ENCODE results near the gene SPPL2A.
"Not testable (repeated sequence)": the region's sequence is repeated elsewhere in the genome, so short reads cannot be mapped to it uniquely, and the experiment has no call there.

Gene SPPL2A, protein sequence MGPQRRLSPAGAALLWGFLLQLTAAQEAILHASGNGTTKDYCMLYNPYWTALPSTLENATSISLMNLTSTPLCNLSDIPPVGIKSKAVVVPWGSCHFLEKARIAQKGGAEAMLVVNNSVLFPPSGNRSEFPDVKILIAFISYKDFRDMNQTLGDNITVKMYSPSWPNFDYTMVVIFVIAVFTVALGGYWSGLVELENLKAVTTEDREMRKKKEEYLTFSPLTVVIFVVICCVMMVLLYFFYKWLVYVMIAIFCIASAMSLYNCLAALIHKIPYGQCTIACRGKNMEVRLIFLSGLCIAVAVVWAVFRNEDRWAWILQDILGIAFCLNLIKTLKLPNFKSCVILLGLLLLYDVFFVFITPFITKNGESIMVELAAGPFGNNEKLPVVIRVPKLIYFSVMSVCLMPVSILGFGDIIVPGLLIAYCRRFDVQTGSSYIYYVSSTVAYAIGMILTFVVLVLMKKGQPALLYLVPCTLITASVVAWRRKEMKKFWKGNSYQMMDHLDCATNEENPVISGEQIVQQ

DNA sequence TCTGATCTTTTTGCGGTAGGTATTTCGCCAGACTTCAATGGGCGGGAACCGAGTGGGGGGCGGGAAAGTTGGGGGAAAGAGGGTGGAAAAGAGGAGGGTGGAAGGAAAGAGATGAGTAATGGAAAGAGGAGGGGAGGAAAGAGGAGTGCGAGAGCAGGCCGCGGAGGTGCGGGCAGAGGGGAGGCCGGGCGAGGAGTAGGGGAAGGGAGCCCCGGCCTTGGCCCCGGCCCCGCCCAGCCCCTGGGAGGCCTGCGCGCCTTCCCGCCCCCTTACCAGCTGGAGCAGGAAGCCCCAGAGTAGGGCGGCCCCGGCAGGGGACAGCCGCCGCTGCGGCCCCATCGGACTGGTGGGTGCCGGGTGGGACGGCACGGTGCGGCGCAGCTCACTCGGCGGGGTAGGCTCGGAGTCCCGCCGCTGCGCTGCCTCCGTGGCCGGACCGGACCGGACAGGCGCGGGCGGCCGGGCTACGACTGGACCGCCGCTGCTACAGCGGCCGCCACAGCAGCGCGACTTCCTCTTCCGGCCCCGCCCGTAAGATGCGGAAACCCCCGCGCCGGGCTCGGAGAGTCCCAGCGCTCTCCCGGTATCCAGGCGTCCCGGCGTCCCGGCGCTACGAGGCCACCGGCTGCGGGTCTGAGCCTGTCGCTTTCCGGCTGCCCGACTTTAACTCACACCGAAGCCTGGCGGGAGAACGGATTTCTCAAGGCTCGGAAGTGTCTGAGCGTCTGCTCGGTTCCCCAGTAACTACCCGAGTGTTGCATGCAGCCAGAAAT is at the start of gene SPPL2A:
Gene SPPL2A (minus strand): TSS at position 512 of the 773 bp plus-strand sequence. CDS start 173 bp downstream, at position 339.
- peak; percentile 93 for DNase-seq

DNA sequence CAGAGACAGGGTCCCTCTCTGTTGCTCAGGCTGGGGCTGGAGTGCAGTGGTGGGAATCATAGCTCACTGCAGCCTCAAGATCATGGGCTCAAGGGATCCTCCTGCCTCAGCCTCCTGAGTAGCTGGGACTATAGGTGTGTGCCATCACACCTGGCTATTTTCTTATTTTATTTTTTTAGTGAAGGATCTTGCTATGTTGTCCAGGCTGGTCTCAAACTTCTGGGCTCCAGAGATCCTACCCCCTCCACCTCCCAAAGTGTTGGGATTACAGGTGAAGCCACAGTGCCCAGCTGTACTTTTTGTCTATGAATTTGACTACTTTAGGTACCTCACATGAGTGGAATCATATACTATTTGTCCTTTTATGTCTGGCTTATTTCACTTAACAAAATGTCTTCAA is 49.1 kb upstream of the SPPL2A start:
- DNase-seq, result no peak

DNA sequence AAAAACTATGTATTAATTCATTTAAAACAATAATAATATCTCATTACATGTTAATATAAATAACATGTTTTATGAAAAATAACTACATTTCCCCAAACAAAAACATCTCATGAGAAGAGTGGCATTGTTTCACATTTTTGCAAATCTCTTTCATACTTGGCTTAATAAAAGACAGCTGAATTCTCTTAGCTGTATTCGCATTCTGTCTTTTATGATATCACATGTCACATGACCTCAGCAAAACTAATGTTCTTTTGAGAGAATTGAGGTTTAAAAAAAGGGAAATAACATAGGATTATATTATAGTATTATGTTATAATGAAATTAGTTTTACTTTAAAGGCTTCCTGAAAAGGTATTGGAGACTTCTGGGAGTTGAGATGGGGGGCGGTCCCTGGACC is 48.4 kb upstream of the SPPL2A start:
- DNase-seq, result no peak

DNA sequence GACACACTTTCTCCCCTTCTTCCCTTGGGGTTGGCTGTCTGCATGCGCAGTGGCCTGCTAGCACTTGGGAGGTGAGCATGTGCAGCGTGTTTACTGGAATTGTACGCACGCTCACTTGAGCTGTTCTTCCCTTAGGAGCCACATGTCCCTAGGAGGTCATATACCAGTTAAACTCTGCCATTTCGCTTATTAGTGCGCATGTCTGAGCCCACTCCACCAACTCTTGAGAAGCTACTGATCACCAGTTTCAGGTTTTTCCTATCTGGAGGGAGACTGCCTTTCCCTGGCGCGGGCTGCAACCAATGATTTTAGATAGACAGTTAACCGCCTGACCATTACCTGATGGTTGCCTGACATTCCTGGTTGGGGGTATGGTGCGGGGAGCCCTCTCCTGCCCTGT is 47.6 kb upstream of the SPPL2A start:
- no peak for DNase-seq

DNA sequence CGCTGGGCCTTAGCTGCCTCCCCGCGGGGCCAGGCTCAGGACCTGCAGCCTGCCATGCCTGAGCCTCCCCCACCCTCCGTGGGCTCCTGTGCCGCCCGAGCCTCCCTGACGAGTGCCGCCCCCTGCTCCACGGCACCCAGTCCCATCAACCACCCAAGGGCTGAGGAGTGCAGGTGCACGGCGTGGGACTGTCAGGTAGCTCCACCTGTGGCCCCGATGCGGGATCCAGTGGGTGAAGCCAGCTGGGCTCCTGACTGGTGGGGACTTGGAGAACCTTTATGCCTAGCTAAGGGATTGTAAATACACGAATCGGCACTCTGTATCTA is 46.6 kb upstream of the SPPL2A start:
- not testable (repeated sequence) for DNase-seq

DNA sequence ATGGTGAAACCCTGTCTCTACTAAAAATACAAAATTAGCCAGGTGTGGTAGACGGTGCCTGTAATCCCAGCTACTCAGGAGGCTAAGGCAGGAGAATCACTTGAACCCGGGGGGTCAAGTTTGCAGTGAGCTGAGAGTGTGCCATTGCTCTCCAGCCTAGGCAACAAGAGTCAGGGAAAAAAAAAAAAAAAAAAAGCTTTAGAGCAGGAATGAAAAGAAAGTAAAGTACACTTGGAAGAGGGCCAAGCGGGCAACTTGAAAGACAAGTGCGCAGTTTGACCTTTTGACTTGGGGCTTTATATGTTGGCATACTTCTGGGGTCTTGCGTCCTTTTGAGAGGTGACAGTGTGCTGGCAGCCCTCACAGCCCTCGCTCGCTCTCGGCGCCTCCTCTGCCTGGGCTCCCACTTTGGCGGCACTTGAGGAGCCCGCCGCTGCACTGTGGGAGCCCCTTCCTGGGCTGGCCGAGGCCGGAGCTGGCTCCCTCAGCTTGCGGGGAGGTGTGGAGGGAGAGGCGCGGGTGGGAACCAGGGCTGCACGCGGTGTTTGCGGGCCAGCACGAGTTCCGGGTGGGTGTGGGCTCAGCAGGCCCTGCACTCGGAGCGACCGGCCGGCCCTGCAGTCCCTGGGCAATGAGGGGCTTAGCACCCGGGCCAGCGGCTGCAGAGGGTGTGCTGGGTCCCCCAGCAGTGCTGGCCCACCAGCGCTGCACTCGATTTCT is 46.1 kb upstream of the SPPL2A start:
- DNase-seq, result not testable (repeated sequence)

DNA sequence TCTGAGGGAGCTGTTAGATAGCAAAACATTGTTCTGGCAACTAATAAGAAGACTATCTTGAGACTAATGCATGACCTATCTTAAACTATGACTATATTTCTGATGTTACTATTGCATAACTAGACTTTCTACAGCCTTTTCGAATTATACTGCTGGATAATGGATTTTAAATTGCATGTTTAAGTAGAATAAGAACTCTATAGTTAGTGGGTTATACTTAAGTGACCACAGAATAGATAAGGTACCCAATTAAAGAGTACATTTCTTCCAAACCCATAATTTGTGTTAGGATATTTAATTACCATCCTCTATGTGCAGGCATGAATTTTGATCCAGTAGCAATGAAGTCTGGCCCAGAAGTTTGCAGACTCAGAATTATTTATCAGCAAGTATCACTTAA is 44.6 kb upstream of the SPPL2A start:
- DNase-seq, result no peak

DNA sequence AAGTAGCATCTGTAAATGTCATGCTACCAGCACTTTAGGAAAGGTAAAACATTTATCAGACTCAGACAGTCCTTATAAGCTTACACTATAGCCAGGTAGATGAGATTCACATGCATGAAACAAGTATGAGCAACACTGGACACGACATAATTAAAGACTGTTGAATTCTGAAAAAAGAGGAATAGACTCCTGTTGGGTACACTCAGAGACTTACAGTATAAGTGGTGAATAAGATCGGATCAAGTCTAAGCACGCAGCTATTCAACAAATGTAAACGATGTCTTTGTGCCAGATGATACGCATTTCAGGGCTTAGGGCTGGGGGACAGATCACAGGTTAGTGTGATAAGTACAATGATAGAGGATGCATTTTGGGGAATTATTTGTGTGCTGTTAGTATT is 43.2 kb upstream of the SPPL2A start:
- no peak for DNase-seq

DNA sequence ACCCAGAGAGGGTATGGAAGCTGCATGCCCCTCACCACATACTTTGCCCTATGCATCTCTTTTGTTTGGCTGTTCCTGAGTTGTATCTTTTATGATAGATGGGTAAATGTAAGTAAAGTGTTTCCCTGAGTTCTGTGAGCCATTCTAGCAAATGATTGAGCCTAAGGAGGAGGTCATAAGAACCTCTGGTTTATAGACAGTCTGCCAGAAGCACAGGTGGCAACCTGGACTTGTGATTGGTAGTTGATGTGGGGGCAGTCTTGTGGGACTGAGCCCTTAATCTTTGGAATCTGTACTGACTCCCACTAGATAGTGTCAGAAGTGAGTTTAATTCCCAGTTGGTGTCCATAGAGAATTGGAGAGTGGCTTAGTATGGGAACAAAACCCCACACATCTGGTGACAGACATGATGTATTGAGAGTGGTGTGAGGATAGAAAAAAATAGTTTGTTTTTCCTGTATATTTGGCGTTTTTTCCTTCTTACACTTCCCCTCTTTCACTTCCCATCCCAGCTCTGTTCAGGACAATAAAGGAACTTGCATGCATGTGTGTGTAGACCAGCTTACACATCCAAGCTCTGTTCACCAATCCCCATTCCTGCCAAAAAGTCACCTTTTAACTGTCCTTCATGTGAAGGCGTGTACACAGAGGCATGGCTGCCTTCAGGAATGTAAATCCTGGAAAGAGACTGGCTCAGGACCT is 38.1 kb upstream of the SPPL2A start:
- DNase-seq, result no peak

DNA sequence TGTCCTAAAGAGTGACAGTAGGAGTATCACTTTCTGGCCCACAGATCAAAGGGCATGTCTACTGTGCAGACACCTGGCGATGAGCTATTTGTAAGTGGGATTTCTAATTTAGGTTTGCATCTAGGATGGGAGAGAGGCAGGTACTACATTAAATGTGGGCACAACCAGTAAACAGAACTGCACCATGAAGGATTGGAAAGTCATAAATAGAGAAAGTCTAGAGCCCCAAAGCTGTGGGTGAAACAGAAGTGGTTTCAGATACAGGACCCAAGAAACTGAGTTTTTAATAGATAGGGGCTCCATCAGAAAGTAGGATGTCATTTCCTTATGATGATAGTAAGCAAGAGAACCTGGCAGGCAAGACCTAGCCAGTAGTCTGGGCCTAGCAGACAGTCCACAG is 35.2 kb upstream of the SPPL2A start:
- DNase-seq, result no peak

DNA sequence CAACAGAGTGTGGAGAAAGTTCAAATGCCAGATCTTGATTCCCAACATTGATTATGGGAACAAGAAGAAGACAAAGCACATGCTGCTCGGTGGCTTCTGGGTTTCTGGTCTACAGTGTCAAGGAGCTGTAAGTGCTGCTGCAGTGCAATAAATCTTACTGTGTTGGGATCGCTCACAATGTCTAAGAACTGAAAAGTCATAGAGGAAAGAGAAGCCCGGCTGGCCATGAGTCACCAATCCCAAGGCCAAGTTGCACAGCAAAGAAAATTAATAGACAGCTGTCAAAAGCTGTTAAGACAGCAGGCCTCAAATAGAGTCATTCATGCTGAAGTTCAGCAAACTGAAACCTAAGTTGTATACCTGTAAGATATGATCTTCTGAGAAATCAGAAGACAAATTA is 33.2 kb upstream of the SPPL2A start:
- no peak for DNase-seq

DNA sequence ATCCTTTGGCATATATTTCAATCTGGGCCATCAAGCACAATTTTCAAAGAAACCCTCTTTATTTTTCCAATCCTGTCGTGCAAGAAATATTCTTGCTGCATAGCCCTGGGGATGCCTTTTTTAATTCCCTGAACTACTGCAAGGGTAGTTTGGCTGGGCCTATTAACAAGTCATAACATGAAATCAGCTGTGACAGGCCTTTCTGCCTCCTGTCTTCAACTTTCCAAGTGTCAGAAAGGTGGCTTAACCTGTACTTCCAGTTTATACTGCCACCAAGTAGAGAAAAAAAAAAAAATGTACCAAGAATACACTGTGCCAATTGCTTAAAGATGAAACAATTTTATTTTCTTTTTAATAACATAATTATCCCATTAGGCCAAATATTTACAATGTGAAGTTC is 32.4 kb upstream of the SPPL2A start:
- no peak for DNase-seq

DNA sequence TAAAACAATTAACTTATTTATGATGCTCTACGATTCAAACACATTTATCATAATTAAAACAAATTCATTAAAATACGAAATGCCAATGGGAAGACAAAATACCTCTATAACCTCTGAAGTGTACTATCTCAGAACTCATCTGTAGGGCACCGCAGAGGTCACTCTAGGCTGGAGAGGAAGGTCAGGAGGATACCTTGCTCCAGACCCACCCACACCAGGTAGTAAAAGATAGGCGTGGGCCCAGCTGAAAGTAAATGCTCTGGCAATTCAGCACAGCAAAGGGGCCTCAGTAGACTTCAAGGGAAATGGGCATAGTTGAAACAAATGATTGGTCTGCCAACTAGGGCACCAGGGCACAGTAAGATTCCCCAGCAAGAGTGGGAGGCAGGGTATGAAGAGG is 26.0 kb upstream of the SPPL2A start:
- no peak for DNase-seq

DNA sequence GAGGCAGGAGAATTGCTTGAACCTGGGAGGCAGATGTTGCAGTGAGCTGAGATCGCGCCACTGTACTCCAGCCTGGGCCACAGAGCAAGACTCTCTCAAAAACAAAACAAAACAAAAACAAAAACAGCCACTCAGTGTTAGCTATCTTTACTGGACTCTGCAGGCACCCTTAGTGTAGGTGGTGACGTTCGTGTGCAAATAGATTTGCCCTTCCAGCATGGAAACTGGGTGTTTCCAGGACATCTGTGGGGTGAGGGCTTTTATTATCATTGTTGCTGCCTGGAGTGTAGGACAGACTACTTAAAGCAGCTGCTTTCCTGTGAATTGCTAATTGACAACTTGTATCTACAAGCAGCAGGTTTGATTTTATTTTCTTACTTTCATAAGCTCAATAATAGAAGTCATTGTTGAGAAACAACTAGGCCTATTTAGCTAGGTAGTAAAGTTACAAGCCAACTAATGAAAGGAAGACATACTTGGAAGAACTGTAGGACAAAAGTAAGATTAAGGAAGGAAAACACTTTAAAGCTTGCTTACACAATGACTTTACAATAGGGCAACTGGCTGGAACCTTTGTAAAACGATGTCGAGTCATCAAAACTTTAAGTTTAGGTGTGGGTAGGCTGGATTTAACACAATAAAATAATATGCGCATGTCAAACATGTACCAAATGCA is 25.4 kb upstream of the SPPL2A start:
- no peak for DNase-seq

DNA sequence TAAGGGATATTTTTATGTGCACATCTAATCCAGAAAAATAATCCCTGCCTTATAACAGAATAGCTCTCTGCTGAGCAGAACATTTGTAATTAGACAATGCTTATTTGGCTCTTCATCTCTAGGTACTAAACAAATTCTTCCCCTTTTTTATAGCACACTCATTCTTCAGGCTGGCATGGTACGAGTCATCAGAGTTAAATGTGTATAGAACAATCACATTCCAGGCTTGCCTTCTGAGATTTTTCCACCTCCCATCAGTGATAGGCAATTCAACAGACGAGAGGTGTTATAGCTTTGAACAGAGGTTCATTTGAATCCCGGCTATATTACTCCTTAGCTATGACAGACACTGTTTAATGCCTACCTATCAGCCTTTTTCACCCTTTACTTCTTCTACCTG is 21.4 kb upstream of the SPPL2A start:
- DNase-seq, result no peak

DNA sequence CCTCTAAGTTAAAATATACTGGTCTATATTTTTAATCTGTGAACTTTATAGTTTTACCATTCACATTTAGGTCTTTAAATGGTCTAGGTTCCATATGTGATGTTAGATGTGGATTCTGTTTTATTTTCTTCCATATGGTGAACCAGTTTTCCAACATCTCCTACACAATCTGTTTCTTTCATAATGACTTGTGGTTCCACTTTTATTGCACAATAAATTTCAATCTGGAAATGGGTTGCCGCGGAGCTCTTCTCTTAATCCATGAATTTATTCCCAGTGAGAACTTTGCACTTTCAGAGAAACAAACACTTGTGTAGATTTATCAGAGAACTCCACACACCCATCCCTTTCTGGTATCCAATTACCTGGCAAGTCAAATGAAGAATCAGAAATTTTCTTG is 20.9 kb upstream of the SPPL2A start:
- no peak for DNase-seq

DNA sequence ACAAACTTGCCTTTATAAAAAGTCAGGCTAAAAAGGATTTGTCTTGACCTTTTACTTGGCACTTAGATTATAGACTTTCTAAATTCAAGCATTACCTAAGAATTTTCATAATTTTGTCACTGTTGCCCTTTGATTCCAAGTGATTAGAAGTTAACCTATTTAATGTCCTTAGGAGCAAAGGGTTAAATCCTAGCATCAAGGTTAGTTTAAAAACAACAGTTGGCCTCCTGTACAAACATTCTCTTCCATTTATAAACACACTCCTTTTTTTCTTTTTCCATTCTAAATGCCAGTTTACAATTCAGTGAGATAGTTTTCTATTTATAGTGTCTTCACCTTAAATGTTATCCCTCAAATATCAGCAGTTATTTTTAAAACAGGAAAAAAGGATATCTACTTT is 18.4 kb upstream of the SPPL2A start:
- no peak for DNase-seq

DNA sequence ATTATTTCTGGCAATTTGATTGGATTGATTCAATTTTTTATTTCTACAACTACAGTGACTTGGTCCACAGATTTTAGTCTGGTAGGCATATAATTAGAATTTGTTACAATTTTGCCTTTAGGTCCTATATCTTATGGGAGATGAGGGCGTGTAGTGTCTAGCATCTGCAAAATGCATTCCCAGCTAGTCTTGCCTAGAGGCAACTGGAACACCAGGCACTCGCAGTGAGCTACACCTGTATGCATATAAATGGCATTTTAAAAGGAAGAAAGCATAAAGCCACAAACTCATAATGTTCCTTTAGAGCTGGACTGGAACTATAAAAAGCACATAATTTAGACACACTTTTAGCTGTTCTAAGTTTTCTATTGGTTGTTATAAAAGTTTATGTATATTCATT is 17.9 kb upstream of the SPPL2A start:
- no peak for DNase-seq

DNA sequence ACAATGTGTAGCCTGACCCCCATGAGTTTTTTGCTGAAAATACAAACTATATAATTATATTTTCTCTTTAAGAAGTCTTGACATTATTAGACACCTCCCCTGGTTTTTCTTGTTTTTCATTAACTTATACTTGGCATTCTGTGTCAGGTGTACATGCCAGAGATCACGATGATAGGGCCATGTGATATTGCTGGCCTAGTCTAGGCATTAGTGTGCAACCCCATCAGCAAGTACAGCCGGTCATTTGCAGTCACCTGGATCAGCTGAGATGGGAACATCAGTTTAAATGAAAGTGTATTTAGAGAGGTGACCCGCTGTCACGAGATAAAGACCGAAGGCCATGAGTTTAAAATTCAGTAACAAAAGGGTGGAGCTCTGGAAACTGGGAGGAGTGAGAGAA is 12.6 kb upstream of the SPPL2A start:
- no peak for DNase-seq

DNA sequence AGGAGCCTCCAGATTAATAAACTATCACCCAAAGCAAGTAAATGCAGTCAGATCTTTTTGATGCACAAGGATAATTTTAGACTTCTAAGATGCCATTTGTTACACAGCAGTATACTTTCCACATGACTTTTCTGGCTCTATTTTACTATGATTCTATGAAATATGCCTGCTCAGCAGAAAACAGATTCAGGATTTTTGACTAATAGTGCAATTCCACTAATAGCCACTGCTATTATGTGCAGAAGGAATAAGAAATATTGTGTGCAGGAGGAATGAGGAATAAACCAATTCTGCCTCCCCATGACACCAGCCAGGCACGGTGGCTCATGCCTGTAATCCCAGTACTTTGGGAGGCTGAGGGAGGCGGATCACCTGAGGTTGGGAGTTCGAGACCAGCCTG is 11.5 kb upstream of the SPPL2A start:
- DNase-seq, result no peak

DNA sequence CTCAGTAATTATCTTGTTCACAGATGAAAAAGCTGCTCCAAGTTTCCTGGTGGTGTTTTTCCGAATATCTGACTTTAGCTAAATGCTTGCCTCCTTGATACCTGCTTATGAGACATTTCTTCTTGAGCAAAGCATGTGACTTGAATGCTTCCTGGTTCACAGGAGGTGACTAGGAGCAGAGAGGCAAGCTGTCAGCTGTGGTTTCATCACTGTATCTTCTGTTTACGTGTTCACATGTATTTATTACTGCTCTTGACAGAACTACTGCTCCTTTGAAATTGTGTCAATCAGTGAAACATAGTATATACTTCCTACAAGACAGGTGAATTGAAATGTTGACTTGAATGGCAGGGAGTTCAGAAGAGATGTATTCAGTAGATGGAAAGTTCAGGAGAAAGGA is 8.9 kb upstream of the SPPL2A start:
- DNase-seq, result no peak

DNA sequence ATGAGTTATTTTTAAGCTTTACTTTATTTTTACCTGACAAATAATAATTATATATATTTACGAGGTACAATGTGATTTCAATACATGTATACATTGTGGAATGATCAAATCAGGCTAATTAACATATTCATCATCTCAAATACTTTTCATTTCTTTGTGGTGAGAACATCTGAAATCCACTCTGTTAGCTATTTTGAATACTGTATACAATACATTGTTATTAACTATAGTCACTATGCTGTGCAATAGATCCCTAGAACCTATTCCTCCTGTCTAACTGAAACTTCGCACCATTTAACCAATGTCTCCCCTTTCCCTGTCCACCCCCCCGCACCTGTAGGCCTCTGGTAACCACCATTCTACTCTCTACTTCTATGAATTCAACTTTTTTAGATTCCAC is 7.9 kb upstream of the SPPL2A start:
- no peak for DNase-seq
